H1 (cell line): Measurements from ENCODE around the gene TRIM60. TPM values are rescaled to one million over a fixed set of nuclear protein-coding genes. Genes with fewer than 3 reads are reported as not detected.
"Not testable (repeated sequence)": the region's sequence is repeated elsewhere in the genome, so short reads cannot be mapped to it uniquely, and the experiment has no call there.

Experiments
- CTCF ChIA-PET: fragments of 300-600 bp; sonication (Branson Sonifier 250); formaldehyde crosslinking; loops from one replicate; lab custom pipeline; 2021; ENCODE audit not compliant: partially characterized antibody; lab: Charles Lee
- POLR2A ChIA-PET: fragments of 300-600 bp; sonication (Branson Sonifier 250); formaldehyde crosslinking; loops from one replicate; lab custom pipeline; 2021; ENCODE audit warnings: inconsistent platforms; ENCODE audit not compliant: partially characterized antibody; lab: Charles Lee
- DNase-seq, 2 experiments: peaks; one replicate each; pipeline versions ENCODE4 v3.0.0 to v3.0.0-alpha.2; 2010 to 2022; ENCODE audit warnings: low spot score in 2 of 2, low read depth in 1 of 2, mixed read lengths in 1 of 2
- FAIRE-seq: peaks from 2 replicates; lab custom pipeline; 2011; peaks lifted over from hg19 to GRCh38; lab: Jason Lieb, UNC
- H2AFZ ChIP-seq: 2 replicates; pipeline ENCODE4 v1.8.1; 2012; ENCODE audit warnings: low read length, inconsistent platforms
- H2AK5ac ChIP-seq: 2 replicates; pipeline ENCODE4 v1.6.1; 2013; ENCODE audit warnings: low read depth, low read length
- H2BK120ac ChIP-seq: replicated peaks from 2 replicates; pipeline ENCODE3; 2013; ENCODE audit warnings: low read depth, low read length, inconsistent platforms
- H2BK12ac ChIP-seq: 2 replicates; pipeline ENCODE4 v1.6.1; 2013; ENCODE audit warnings: low read depth, low read length
- H2BK15ac ChIP-seq: 2 replicates; pipeline ENCODE4 v1.6.1; 2013; ENCODE audit warnings: low read length
- H2BK20ac ChIP-seq: 2 replicates; pipeline ENCODE4 v1.6.1; 2013; ENCODE audit warnings: low read length
- H2BK5ac ChIP-seq: 2 replicates; pipeline ENCODE4 v1.6.1; 2013; ENCODE audit warnings: low read depth, low read length
- H3K14ac ChIP-seq: 2 replicates; pipeline ENCODE4 v1.6.1; 2013; ENCODE audit warnings: inconsistent platforms; ENCODE audit not compliant: insufficient read length
- H3K18ac ChIP-seq: 2 replicates; pipeline ENCODE4 v1.6.1; 2013; ENCODE audit warnings: low read length; ENCODE audit errors: extremely low read depth
- H3K23ac ChIP-seq: 2 replicates; pipeline ENCODE4 v1.6.1; 2013; ENCODE audit warnings: inconsistent platforms; ENCODE audit not compliant: insufficient read length
- H3K23me2 ChIP-seq: 2 replicates; pipeline ENCODE4 v1.6.1; 2013; ENCODE audit warnings: low read depth, low read length
- H3K27ac ChIP-seq: 2 replicates; pipeline ENCODE4 v1.6.1; 2011; ENCODE audit warnings: low read depth, low read length, inconsistent platforms
- H3K27me3 ChIP-seq, 4 experiments: replicated peaks in 1 of 4; 1 replicate in 1 of 4; 2 replicates in 3 of 4; pipeline versions ENCODE4 v1.6.1 to v1.8.1; 2011 to 2013; ENCODE audit warnings: low read length in 3 of 4, mild to moderate bottlenecking in 3 of 4, inconsistent platforms in 2 of 4, mixed read lengths in 2 of 4, moderate library complexity in 1 of 4; ENCODE audit not compliant: control insufficient read depth in 3 of 4, insufficient read depth in 3 of 4; ENCODE audit errors: extremely low read depth in 1 of 4
- H3K36me3 ChIP-seq, 4 experiments: 2 replicates each; pipeline versions ENCODE4 v1.6.1 to v1.8.1; 2011 to 2013; ENCODE audit warnings: mild to moderate bottlenecking in 4 of 4, low read length in 3 of 4, moderate library complexity in 2 of 4, control low read depth in 1 of 4, inconsistent platforms in 1 of 4; ENCODE audit not compliant: insufficient read depth in 4 of 4, control insufficient read depth in 2 of 4
- H3K4ac ChIP-seq: replicated peaks from 2 replicates; pipeline ENCODE3; 2013; ENCODE audit warnings: low read length, low read depth, mixed read lengths, inconsistent platforms; ENCODE audit not compliant: insufficient read length
- H3K4me1 ChIP-seq, 4 experiments: replicated peaks in 1 of 4; 1 replicate in 1 of 4; 2 replicates in 3 of 4; pipeline versions ENCODE4 v1.6.1 to v1.8.1; 2011 to 2013; ENCODE audit warnings: low read length in 3 of 4, inconsistent platforms in 2 of 4, mixed read lengths in 1 of 4; ENCODE audit not compliant: insufficient read depth in 4 of 4, control insufficient read depth in 3 of 4
- H3K4me2 ChIP-seq, 2 experiments: 2 replicates each; pipeline versions ENCODE4 v1.6.1 to v1.8.1; 2011 to 2013; ENCODE audit warnings: low read depth in 2 of 2, low read length in 2 of 2, control low read depth in 1 of 2, inconsistent platforms in 1 of 2, mild to moderate bottlenecking in 1 of 2; ENCODE audit not compliant: insufficient read depth in 1 of 2
- H3K4me3 ChIP-seq, 4 experiments: fragments of 200-600, 300-600 bp in 1 of 4; sonication (generic), shearing (Covaris generic), sonication (Bioruptor Twin) in 1 of 4; 2 replicates each; pipeline versions ENCODE4 v1.5.1 to v1.8.1; 2011 to 2016; ENCODE audit warnings: low read length in 4 of 4, low read depth in 3 of 4, control low read depth in 2 of 4, inconsistent platforms in 2 of 4, mild to moderate bottlenecking in 2 of 4, mixed read lengths in 1 of 4, moderate library complexity in 1 of 4; ENCODE audit not compliant: insufficient read depth in 2 of 4; ENCODE audit errors: extremely low read depth in 1 of 4
- H3K56ac ChIP-seq: replicated peaks from 2 replicates; pipeline ENCODE3; 2013; ENCODE audit warnings: low read depth, mild to moderate bottlenecking, mixed read lengths, low read length, inconsistent platforms; ENCODE audit not compliant: insufficient read length
- H3K79me1 ChIP-seq: 2 replicates; pipeline ENCODE4 v1.6.1; 2013; ENCODE audit warnings: low read depth, low read length, control low read depth
- H3K79me2 ChIP-seq, 2 experiments: 2 replicates each; pipeline versions ENCODE4 v1.6.1 to v1.8.1; 2012 to 2013; ENCODE audit warnings: low read length in 2 of 2, mild to moderate bottlenecking in 2 of 2, inconsistent platforms in 1 of 2; ENCODE audit not compliant: insufficient read depth in 2 of 2, control insufficient read depth in 1 of 2
- H3K9ac ChIP-seq, 4 experiments: replicated peaks in 1 of 4; 1 replicate in 1 of 4; 2 replicates in 3 of 4; pipeline versions ENCODE4 v1.6.1 to v1.8.1; 2011 to 2013; ENCODE audit warnings: low read depth in 3 of 4, low read length in 3 of 4, control low read depth in 2 of 4, mild to moderate bottlenecking in 2 of 4, moderate library complexity in 2 of 4, inconsistent platforms in 1 of 4; ENCODE audit errors: extremely low read depth in 1 of 4
- H3K9me3 ChIP-seq, 2 experiments: 2 replicates each; pipeline versions ENCODE4 v1.6.1 to v1.8.1; 2012 to 2013; ENCODE audit warnings: mild to moderate bottlenecking in 2 of 2, moderate library complexity in 2 of 2, control low read depth in 1 of 2, inconsistent platforms in 1 of 2, low read depth in 1 of 2, low read length in 1 of 2, mixed read lengths in 1 of 2; ENCODE audit not compliant: insufficient read depth in 2 of 2
- H4K20me1 ChIP-seq, 2 experiments: replicated peaks in 1 of 2; 2 replicates each; pipeline versions ENCODE3 to v1.8.1; 2011 to 2013; ENCODE audit warnings: inconsistent platforms in 2 of 2, low read length in 2 of 2, mild to moderate bottlenecking in 1 of 2; ENCODE audit not compliant: insufficient read depth in 2 of 2, control insufficient read depth in 1 of 2
- H4K5ac ChIP-seq: 2 replicates; pipeline ENCODE4 v1.6.1; 2013; ENCODE audit warnings: low read length, low read depth, mixed read lengths, inconsistent platforms; ENCODE audit not compliant: insufficient read length
- H4K8ac ChIP-seq: 2 replicates; pipeline ENCODE4 v1.8.0; 2013; ENCODE audit warnings: mild to moderate bottlenecking, moderate library complexity, low read length, inconsistent platforms; ENCODE audit not compliant: insufficient read depth; ENCODE audit errors: extremely low read depth
- H4K91ac ChIP-seq: replicated peaks from 2 replicates; pipeline ENCODE3; 2013; ENCODE audit warnings: low read length, mixed read lengths, inconsistent platforms; ENCODE audit not compliant: insufficient read length
- WGBS, 2 experiments: shearing (Covaris generic) in 1 of 2; methylation state at CpG; one replicate each; pipeline versions ENCODE4 v1.1.6 to v1.1.7; 2013 to 2015; ENCODE audit warnings: low lambda C conversion rate in 2 of 2, mixed read lengths in 2 of 2, inconsistent platforms in 1 of 2, low coverage in 1 of 2, missing lambda C conversion rate in 1 of 2; ENCODE audit not compliant: insufficient replicate concordance in 2 of 2, insufficient coverage in 1 of 2, insufficient read length in 1 of 2; ENCODE audit errors: extremely low coverage in 1 of 2, missing lambda C conversion rate in 1 of 2; 5-methylcytosine and 5-hydroxymethylcytosine counted together
- polyA plus RNA-seq, 7 experiments: library from polyadenylated mRNA; depleted of rRNA in 3 of 7; stranded (reverse) in 5 of 7; unstranded in 2 of 7; fragments of >200 nt in 5 of 7; fragments of 200-250 nt in 2 of 7; gene quantifications; 1 replicate in 5 of 7; 2 replicates in 1 of 7; 4 replicates in 1 of 7; pipeline versions ENCODE4 v1.2.1 to v1.2.3, GENCODE V29; 2011 to 2013; ENCODE audit warnings: missing spikeins in 2 of 7, mixed read lengths in 2 of 7
- total RNA-seq: library from RNA; stranded (reverse); fragmentation: NEBNext Ultra II Directional; extraction: Animal tissue kit (Norgen Biotek cat#: 25700); gene quantifications from 2 replicates; pipeline ENCODE4 v1.2.1, GENCODE V29; 2021

The TRIM60 gene
- total and polyA plus RNA-seq, 2 of the 8 experiments (the other 6 are each of a cell fraction or from before 2014, with no cell fraction given) = not detected

DNA sequence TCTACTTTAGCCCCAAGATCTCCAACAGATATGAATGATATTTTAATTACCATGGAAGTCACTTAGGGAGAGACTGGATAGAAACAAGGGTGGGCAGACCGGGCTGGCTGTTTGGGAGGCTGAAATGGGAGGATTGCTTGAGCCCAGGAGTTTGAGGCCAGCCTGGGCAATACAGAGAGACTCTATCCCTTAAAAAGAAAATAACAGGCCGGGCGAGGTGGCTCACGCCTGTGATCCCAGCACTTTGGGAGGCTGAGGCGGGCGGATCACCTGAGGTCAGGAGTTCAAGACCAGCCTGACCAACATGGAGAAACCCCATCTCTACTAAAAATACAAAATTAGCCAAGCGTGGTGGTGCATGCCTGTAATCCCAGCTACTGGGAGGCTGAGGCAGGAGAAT lies 53.0 kb downstream of the TRIM60 start:
- H3K9me3 ChIP-seq, H3K4me1 ChIP-seq, H3K4ac ChIP-seq, H3K14ac ChIP-seq, H2BK120ac ChIP-seq, H2BK15ac ChIP-seq, H2BK5ac ChIP-seq, H3K23ac ChIP-seq, H2BK12ac ChIP-seq, H2AFZ ChIP-seq, POLR2A ChIA-PET, H4K8ac ChIP-seq, H3K18ac ChIP-seq, H3K56ac ChIP-seq, H3K23me2 ChIP-seq, H3K4me2 ChIP-seq, H3K27ac ChIP-seq, H3K4me3 ChIP-seq, FAIRE-seq, H4K91ac ChIP-seq, H4K20me1 ChIP-seq, H3K79me2 ChIP-seq, H2BK20ac ChIP-seq, H3K9ac ChIP-seq, DNase-seq, H2AK5ac ChIP-seq, H3K79me1 ChIP-seq, H3K27me3 ChIP-seq, H4K5ac ChIP-seq: not testable (repeated sequence)
- WGBS, 2 experiments = 84% methylated on average over 7 of the region's 7 CpGs; no CpG with 5 or more reads in 1 of the 2 experiments
- CTCF ChIA-PET = interaction anchor here (0.7 to 2.7 kb wide), 6 partner anchors 8 to 309 kb away, joined by 3 to 14 read pairs (median 4); no protein-coding TSS in a partner anchor
- H3K36me3 ChIP-seq = peaks cover 0 to 22% (median 2%) of the 10 kb centered on the region in 4 experiments; a peak in 4 of 8 replicates
